T-helper 2 cell treated with Interferon-gamma antibody and Interleukin-4, amounts not matched to agents 100 ng/mL and 5 ng/mL, for 36 hours (primary cell): Measurements from ENCODE around the gene TMUB1. TPM values are rescaled to one million over a fixed set of nuclear protein-coding genes. Genes with fewer than 3 reads are reported as not detected.

Source experiments
- intact Hi-C: fragments of 100-400 bp; cut with micrococcal nuclease; formaldehyde crosslinking; loops from one replicate; pipeline ENCODE4 v1.15.1; 2023
- total RNA-seq: library from RNA; stranded (reverse); gene quantifications from 2 replicates; pipeline ENCODE4 v1.2.3, GENCODE V29; 2022

Gene TMUB1
- total RNA-seq, 1 donor from 2014 or later: 55.4 TPM

DNA sequence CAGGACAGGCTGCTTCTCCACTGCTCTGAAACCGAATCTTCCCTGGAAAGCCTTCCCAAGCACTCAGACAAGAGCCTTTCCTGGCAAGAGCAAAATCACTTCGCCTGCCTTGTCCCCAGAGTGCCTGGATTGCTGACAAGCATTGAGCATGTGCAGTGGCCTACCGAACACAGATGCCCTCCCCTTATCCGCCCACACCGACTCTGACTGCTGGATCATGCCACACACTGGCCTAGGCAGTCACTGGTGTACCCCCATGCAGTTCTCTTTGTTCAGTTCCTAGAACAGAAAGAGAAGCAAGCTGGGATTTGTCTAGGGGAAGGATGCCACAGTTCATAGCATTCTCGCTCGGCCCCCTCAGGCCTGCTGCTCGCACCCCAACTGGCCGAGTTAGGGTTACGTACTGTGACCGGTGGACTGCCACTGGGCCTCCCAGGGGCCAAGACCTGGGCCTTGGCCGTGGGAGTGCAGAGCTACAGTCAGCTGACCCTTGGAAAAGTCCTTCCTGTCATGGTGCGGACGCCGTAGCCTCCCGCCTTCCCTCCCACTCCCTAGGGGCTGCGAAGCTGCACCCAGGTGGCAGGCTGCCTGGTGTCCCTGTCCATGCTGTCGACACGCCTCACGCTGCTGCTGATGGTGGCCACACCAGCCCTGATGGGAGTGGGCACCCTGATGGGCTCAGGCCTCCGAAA is 48.1 kb downstream of the TMUB1 start:
- intact Hi-C loops: no loop called here

- intact Hi-C loops: no loop called here
These were observed 48.8 kb downstream of the TMUB1 start for GRCh38 chr7:151034312-151035025.

DNA sequence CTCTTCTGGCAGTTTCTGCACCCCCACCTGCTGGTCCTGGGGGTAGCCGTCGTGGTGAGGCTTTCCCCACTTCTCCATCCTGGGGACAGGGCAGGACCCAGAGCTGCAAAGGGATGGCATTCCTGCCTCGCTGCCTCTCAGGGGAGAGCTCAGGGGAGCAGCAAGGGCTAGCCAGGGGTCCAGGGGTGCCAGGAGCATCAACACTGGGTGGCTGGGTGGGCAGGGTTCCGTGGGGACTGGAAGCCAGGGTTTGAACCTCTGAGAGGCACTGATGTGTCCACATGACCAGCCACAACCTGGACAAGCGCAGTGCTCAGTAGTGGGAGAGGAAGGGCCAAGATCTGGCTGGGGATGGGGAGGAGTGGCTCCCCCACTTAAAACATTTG is 49.4 kb downstream of the TMUB1 start:
- intact Hi-C loops: no loop called here

- intact Hi-C loops: no loop called here
These were observed 50.1 kb downstream of the TMUB1 start for GRCh38 chr7:151032936-151033863.

Other genes starting within 250 kb of the TMUB1 start
- not detected in 2 replicates for gene AOC1, start 231.0 kb downstream of the TMUB1 start, total RNA-seq
- 0.23 and 0.36 TPM in 2 replicates for gene KCNH2, start 105.2 kb downstream of the TMUB1 start, total RNA-seq
- gene NOS3, start 92.5 kb downstream of the TMUB1 start, total RNA-seq: 17.0 and 17.4 TPM in 2 replicates
- 9.6 and 10.3 TPM in 2 replicates for gene ATG9B, start 59.0 kb downstream of the TMUB1 start, total RNA-seq
- 60.9 and 61.6 TPM in 2 replicates for gene ABCB8, start 55.0 kb downstream of the TMUB1 start, total RNA-seq
- gene ASIC3, start 35.0 kb downstream of the TMUB1 start, total RNA-seq: 6.0 and 6.6 TPM in 2 replicates
- gene CDK5, start 25.6 kb downstream of the TMUB1 start, total RNA-seq: 22.3 and 23.7 TPM in 2 replicates
- gene SLC4A2, start 23.9 kb downstream of the TMUB1 start, total RNA-seq: 111 and 119 TPM in 2 replicates
- gene FASTK, start 2.7 kb downstream of the TMUB1 start, total RNA-seq: 80.0 and 89.3 TPM in 2 replicates
- 26.9 and 29.3 TPM in 2 replicates for gene AGAP3, start 3.0 kb upstream of the TMUB1 start, total RNA-seq
- not detected in 2 replicates for gene GBX1, start 84.2 kb upstream of the TMUB1 start, total RNA-seq
- gene ASB10, start 103.8 kb upstream of the TMUB1 start, total RNA-seq: not detected in 2 replicates
- 0.48 and 1.1 TPM in 2 replicates for gene H2BK1, start 127.0 kb upstream of the TMUB1 start, total RNA-seq
- 45.5 and 47.2 TPM in 2 replicates for gene ABCF2, start 143.7 kb upstream of the TMUB1 start, total RNA-seq
- gene CHPF2, start 149.0 kb upstream of the TMUB1 start, total RNA-seq: 40.0 and 41.0 TPM in 2 replicates
- 2.5 and 2.6 TPM in 2 replicates for gene SMARCD3, start 165.2 kb upstream of the TMUB1 start, total RNA-seq